ENCODE data around the gene MAP4K2. TPM values are rescaled to one million over a fixed set of nuclear protein-coding genes. Genes with fewer than 3 reads are reported as not detected.

MAP4K2 gene
- total and polyA plus RNA-seq, 9 of the 15 experiments (the other 6 are each of a cell fraction or from before 2014, with no cell fraction given), result 0.13 to 14.5 (median 7.3) TPM

DNA sequence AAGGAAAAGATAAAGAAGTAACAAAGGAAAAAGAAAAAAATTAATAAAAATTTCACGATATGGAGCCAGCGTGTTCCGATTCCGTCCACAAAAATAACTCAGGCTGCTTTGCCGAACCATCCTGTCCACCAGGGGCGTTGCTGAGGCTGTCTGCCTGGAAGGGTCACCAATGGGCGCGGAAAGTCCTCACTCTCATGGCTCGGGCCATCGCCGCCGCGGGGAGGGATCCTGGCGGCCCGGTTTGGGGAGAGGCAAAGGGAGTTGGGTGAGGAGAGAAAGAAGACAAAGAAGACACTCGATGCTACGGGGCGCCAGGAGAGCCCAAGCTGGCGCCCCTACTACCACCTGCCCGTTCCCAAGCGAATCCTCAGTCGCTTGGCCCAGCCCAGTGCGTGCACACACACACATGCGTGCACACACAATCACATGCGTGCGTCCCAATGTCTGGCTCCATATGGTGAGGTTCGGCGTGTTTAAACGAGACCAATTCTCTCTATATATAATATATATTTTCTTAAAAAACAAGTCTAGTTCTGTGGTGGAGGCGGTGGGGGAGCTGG lies 37.6 kb downstream of the MAP4K2 start (continued):
- TF ChIP-seq, protein P1, sequence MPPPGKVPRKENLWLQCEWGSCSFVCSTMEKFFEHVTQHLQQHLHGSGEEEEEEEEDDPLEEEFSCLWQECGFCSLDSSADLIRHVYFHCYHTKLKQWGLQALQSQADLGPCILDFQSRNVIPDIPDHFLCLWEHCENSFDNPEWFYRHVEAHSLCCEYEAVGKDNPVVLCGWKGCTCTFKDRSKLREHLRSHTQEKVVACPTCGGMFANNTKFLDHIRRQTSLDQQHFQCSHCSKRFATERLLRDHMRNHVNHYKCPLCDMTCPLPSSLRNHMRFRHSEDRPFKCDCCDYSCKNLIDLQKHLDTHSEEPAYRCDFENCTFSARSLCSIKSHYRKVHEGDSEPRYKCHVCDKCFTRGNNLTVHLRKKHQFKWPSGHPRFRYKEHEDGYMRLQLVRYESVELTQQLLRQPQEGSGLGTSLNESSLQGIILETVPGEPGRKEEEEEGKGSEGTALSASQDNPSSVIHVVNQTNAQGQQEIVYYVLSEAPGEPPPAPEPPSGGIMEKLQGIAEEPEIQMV (tag; conservative IDR thresholded peaks at IDR 0.05; ENCODE audit: low read depth), result no peak
- no peak for TF ChIP-seq RFX7 (CRISPR knock-in tag; IDR thresholded peaks at IDR 0.05)
- TF ChIP-seq TEAD2 (tag; IDR thresholded peaks at IDR 0.05), result no peak
- TF ChIP-seq POLR2H (tag; IDR thresholded peaks at IDR 0.05; ENCODE audit: low read depth), result no peak
- TF ChIP-seq NELFE (IDR thresholded peaks at IDR 0.05; ENCODE audit: insufficient read depth, insufficient read length), result no peak
- TF ChIP-seq, protein P2, sequence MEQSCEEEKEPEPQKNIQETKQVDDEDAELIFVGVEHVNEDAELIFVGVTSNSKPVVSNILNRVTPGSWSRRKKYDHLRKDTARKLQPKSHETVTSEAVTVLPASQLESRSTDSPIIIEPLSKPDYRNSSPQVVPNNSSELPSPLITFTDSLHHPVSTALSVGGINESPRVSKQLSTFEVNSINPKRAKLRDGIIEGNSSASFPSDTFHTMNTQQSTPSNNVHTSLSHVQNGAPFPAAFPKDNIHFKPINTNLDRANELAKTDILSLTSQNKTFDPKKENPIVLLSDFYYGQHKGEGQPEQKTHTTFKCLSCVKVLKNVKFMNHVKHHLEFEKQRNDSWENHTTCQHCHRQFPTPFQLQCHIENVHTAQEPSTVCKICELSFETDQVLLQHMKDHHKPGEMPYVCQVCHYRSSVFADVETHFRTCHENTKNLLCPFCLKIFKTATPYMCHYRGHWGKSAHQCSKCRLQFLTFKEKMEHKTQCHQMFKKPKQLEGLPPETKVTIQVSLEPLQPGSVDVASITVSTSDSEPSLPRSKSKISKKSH (CRISPR knock-in tag; IDR thresholded peaks at IDR 0.05), result no peak
- no peak for TF ChIP-seq BACH1 (tag; IDR thresholded peaks at IDR 0.05)
- TF ChIP-seq, protein P3, sequence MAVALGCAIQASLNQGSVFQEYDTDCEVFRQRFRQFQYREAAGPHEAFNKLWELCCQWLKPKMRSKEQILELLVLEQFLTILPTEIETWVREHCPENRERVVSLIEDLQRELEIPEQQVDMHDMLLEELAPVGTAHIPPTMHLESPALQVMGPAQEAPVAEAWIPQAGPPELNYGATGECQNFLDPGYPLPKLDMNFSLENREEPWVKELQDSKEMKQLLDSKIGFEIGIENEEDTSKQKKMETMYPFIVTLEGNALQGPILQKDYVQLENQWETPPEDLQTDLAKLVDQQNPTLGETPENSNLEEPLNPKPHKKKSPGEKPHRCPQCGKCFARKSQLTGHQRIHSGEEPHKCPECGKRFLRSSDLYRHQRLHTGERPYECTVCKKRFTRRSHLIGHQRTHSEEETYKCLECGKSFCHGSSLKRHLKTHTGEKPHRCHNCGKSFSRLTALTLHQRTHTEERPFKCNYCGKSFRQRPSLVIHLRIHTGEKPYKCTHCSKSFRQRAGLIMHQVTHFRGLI (CRISPR knock-in tag; IDR thresholded peaks at IDR 0.05), result no peak
- TF ChIP-seq CBX3 (IDR thresholded peaks at IDR 0.05; ENCODE audit: borderline replicate concordance in 1 of 2, low read length in 2 of 2), result no peak
- TF ChIP-seq, protein P4, sequence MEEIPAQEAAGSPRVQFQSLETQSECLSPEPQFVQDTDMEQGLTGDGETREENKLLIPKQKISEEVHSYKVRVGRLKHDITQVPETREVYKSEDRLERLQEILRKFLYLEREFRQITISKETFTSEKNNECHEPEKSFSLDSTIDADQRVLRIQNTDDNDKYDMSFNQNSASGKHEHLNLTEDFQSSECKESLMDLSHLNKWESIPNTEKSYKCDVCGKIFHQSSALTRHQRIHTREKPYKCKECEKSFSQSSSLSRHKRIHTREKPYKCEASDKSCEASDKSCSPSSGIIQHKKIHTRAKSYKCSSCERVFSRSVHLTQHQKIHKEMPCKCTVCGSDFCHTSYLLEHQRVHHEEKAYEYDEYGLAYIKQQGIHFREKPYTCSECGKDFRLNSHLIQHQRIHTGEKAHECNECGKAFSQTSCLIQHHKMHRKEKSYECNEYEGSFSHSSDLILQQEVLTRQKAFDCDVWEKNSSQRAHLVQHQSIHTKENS (CRISPR knock-in tag; IDR thresholded peaks at IDR 0.05), result no peak
- no peak for TF ChIP-seq ZNF764 (CRISPR knock-in tag; IDR thresholded peaks at IDR 0.05; ENCODE audit: low read depth)
- no peak for TF ChIP-seq NCOA4 (IDR thresholded peaks at IDR 0.05; ENCODE audit: partially characterized antibody)
- TF ChIP-seq, protein P5, sequence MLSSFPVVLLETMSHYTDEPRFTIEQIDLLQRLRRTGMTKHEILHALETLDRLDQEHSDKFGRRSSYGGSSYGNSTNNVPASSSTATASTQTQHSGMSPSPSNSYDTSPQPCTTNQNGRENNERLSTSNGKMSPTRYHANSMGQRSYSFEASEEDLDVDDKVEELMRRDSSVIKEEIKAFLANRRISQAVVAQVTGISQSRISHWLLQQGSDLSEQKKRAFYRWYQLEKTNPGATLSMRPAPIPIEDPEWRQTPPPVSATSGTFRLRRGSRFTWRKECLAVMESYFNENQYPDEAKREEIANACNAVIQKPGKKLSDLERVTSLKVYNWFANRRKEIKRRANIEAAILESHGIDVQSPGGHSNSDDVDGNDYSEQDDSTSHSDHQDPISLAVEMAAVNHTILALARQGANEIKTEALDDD (IDR thresholded peaks at IDR 0.05), result no peak
- no peak for TF ChIP-seq L3MBTL2 (IDR thresholded peaks at IDR 0.05)
- no peak for TF ChIP-seq OTX1 (CRISPR knock-in tag; IDR thresholded peaks at IDR 0.05)
- peak; percentile 67 for TF ChIP-seq POLR2G (IDR thresholded peaks at IDR 0.05; ENCODE audit: low read depth, low read length)
- TF ChIP-seq, protein P6, sequence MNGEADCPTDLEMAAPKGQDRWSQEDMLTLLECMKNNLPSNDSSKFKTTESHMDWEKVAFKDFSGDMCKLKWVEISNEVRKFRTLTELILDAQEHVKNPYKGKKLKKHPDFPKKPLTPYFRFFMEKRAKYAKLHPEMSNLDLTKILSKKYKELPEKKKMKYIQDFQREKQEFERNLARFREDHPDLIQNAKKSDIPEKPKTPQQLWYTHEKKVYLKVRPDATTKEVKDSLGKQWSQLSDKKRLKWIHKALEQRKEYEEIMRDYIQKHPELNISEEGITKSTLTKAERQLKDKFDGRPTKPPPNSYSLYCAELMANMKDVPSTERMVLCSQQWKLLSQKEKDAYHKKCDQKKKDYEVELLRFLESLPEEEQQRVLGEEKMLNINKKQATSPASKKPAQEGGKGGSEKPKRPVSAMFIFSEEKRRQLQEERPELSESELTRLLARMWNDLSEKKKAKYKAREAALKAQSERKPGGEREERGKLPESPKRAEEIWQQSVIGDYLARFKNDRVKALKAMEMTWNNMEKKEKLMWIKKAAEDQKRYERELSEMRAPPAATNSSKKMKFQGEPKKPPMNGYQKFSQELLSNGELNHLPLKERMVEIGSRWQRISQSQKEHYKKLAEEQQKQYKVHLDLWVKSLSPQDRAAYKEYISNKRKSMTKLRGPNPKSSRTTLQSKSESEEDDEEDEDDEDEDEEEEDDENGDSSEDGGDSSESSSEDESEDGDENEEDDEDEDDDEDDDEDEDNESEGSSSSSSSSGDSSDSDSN (IDR thresholded peaks at IDR 0.05; ENCODE audit: borderline replicate concordance in 1 of 2, low read depth in 2 of 2, low read length in 2 of 2), result no peak
- no peak for TF ChIP-seq ZNF408 (CRISPR knock-in tag; IDR thresholded peaks at IDR 0.05; ENCODE audit: low read depth)
- no peak for TF ChIP-seq ZNF57 (CRISPR knock-in tag; IDR thresholded peaks at IDR 0.05)

Measured in K562 (cell line).